HG03196 (cell line): ENCODE data around the gene PGA5.
"Not testable (repeated sequence)": the region's sequence is repeated elsewhere in the genome, so short reads cannot be mapped to it uniquely, and the experiment has no call there.

Source experiments
- ATAC-seq: cut with Tn5 transposase; IDR thresholded peaks from one replicate; pipeline ENCODE4 v1.9.1; 2021; ENCODE audit not compliant: unreplicated experiment

The PGA5 gene

DNA sequence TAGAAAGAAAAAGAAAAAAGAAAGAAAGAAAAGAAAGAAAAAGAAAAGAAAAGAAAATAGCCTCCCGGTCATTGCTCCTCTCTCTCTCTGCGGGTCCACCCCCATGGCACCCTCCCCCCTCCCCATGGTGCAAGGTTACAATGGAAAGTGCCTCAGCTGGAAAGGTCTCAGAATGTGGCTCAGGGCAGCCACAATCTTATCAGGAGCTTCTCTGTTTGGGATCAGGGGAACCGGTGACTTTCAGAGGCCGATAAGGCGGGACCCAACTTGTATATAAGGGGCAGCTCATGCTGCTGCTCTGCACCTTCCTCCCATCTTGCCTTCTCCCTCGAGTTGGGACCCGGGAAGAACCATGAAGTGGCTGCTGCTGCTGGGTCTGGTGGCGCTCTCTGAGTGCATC, at the start of gene PGA5:
TSS of gene PGA5 (plus strand) at position 301 of the 400 bp plus-strand sequence. CDS start at position 353, 52 bp downstream.
- ATAC-seq = not testable (repeated sequence)

DNA sequence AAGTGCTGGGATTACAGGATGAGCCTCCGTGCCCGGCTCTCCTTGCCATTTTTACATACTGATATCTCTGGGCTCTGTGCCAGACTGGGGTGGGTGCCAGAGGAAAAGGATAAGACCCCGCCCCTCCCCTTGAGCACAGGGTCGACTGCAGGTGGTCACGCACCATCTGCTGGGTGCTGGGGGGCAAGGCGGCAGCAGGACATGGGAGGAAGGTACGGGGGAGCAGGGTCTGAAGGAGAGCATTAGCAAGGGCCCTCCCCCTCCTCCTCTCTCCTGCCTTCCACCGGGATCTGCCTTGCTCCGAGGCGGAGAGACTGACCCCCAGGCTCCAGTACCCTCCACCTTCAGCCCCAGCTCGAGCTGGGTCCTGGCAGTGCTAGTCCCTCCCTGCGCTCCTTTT, 47.4 kb upstream of the PGA5 start:
- ATAC-seq = no peak

DNA sequence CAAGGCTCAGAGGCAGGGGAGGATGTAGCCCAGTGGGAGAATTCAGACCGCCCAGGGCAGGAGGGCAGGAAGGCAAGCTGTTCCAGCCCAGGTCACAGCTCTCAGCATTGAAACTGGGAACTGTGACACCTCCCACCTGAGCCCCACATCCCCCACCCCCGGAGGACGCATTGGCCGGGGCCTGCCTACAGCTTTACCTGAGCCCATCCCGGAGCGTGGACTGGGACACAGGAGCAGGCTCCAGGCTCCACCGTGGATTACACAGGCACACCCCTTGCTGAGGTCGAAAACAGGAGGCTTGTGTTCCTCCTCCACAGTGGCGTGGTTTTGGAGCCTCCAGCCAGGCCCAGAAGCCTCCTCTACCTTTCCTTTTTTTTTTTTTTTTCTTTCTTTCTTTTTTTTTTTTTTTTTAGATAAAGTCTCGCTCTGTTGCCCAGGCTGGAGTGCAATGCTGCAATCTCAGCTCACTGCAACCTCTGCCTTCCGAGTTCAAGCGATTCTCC, 46.8 kb upstream of the PGA5 start:
- ATAC-seq = no peak

DNA sequence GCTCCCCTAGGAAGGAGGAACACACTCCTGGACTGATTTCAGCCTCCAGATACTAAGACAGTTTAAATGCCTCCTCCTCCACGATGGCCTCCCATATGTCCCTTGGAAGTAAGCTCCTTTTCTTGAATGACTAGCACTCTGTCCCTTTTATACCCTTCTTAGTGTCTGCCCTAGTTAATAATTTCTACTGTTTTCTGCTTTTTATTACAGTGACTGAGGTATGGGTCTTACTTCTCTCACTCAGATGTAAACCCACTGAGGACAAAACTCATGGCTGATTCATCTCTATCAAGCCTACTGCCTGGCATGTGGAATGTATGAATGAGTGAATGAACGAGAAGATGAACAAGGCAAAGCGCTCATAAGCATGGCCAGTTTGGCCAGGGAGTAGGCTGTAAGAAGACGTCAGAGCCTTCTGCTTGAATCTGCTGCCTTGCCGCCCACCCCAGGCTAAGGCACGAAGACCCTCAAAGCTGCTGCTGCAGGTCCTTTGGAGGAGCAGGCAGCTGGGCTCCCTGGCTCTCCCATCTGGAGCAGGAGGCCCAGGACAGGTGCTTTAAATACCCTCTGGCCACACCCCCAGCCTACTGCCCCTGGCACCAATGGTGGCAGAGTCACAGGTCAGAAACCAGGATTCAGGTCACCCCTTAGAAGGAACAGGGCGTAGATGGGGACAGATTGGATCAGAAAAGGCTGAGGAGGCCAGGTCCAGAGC, 45.8 kb upstream of the PGA5 start:
- no peak for ATAC-seq

- ATAC-seq = no peak
Measured at GRCh38 chr11:61195719-61196118, 45.3 kb upstream of the PGA5 start.

- no peak for ATAC-seq
Measured at GRCh38 chr11:61198361-61198760, 42.6 kb upstream of the PGA5 start.

DNA sequence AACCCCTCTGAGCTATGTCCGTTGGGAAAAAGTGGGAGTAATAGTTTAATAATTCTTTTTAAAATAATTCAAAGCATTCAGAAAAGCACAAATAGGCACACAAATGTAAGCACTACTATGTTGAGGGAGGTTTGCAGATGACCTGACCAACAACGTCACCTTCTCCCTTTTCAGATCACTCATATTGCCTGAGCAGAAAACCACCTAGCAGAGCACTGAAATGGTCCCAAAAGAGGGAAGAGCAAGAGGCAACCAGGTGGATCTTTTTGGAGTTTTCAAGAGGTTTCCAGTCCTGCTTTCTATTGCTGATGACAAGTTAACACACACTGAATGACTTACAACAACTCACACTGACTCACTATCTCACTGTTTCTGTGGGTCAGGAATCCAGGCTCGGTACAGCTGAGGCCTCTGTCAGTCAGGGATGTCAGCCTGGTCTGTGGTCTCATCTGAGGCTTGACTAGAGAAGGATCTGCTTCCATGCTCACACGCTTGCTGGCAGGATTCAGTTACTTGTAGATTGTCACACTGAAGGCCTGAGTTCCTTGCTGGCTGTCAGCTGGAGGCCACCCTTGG, 41.9 kb upstream of the PGA5 start:
- no peak for ATAC-seq

DNA sequence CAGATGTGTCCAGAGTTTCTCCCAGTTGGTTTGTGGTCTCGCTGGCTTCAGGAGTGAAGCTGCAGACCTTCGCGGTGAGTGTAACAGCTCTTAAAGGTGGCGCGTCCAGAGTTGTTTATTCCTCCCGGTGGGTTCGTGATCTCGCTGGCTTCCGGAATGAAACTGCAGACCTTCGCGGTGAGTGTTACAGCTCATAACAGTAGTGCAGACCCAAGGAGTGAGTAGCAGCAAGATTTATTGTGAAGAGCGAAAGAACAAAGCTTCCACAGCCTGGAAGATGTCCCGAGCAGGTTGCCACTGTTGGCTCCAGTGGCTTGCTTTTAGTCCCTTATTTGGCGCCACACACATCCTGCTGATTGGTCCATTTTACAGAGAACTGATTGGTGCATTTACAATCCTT, 39.5 kb upstream of the PGA5 start:
- no peak for ATAC-seq

GRCh38 chr11:61202950-61203746, 37.8 kb upstream of the PGA5 start, which contains the start of gene PGA3:
PGA3 (plus strand) TSS chr11:61203515; CDS start chr11:61203565, 50 bp downstream.
- ATAC-seq = not testable (repeated sequence)

DNA sequence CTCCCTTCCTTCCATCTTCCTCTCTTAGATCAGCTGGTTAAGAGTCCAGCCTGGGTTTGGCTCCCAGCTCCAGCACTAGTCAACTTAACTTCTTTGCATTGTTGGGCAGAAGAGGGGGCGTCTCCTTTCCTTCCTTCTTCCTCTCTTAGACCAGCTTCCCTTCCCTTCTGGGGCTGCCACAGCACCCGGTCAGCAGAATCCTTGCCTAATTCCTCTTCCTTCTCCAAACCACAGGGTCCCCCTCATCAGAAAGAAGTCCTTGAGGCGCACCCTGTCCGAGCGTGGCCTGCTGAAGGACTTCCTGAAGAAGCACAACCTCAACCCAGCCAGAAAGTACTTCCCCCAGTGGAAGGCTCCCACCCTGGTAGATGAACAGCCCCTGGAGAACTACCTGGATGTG, 37.1 kb upstream of the PGA5 start:
- ATAC-seq = not testable (repeated sequence)

DNA sequence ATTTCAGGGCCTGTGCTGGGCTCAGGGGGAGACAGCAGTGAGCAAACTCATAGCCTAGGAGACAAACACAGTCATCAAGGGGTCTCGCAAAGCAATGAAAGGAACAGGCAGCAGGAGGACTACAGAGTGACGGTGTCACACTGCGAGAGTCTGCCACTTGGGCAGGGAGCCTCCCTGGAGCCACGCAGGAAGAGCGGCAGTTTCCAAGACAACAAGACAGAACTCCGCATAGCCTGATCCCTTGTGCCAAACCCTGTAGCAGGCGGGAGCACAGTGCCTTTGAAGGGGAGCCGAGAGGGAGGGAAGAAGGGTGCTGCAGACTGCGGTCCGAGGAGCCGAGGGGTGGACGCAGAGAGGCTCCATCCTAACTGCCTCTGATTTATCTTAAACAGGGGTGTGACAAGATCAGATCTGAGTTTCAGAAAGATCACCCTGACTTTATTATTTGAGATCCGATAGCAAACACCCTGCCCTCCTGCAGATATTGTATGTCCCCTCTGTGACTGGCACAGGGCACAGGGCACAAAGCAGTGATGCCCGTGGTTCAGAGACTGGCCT, 36.4 kb upstream of the PGA5 start:
- ATAC-seq = not testable (repeated sequence)

GRCh38 chr11:61207636-61208310, 33.2 kb upstream of the PGA5 start:
- not testable (repeated sequence) for ATAC-seq

- ATAC-seq = not testable (repeated sequence)
Measured at GRCh38 chr11:61210629-61211028, 30.3 kb upstream of the PGA5 start.

GRCh38 chr11:61211327-61211952, 29.5 kb upstream of the PGA5 start:
- not testable (repeated sequence) for ATAC-seq

DNA sequence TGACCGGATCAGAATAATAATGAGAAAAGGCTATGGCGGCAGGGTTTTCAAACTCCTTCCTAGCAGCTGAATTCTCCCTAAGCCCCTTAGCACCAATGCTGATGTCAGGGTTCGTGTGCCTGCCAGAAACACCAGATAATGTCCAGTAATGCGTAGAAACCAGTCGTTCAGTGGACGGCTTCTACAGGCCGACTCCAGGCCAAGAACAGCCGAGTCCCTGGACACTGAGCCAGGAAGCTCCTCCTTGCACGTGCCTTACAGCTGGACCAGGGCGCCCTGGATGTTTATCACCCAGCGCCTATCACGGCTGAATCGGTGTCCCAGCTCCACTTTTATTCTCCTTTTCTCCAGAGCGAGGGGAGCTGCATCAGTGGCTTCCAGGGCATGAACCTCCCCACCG, 28.8 kb upstream of the PGA5 start:
- ATAC-seq = not testable (repeated sequence)

GRCh38 chr11:61213711-61214324, 27.2 kb upstream of the PGA5 start:
- not testable (repeated sequence) for ATAC-seq

DNA sequence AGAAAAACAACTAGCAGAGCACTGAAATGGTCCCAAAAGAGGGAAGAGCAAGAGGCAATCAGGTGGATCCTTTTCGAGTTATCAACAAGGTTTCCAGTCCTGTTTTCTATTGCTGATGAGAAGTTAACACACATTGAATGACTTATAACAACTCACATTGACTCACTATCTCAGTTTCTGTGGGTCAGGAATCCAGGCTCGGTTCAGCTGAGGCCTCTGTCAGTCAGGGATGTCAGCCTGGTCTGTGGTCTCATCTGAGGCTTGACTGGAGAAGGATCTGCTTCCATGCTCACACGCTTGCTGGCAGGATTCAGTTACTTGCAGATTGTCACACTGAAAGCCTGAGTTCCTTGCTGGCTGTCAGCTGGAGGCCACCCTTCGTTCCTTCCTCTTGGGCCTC, 22.7 kb upstream of the PGA5 start:
- ATAC-seq = not testable (repeated sequence)

- ATAC-seq = not testable (repeated sequence)
Measured at GRCh38 chr11:61219016-61219415, 22.0 kb upstream of the PGA5 start.

GRCh38 chr11:61222047-61222446, 18.9 kb upstream of the PGA5 start, which contains the start of gene PGA4:
PGA4 (plus strand) TSS chr11:61222347; CDS start chr11:61222401, 54 bp downstream.
- ATAC-seq = not testable (repeated sequence)

DNA sequence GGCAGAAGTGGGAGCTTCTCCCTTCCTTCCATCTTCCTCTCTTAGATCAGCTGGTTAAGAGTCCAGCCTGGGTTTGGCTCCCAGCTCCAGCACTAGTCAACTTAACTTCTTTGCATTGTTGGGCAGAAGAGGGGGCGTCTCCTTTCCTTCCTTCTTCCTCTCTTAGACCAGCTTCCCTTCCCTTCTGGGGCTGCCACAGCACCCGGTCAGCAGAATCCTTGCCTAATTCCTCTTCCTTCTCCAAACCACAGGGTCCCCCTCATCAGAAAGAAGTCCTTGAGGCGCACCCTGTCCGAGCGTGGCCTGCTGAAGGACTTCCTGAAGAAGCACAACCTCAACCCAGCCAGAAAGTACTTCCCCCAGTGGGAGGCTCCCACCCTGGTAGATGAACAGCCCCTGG, 18.3 kb upstream of the PGA5 start:
- ATAC-seq = not testable (repeated sequence)
